Immature natural killer cell (primary cell): Measurements from ENCODE around the gene SYNDIG1. TPM values are rescaled to one million over a fixed set of nuclear protein-coding genes. Genes with fewer than 3 reads are reported as not detected.

Experiments used
- DNase-seq, 3 donors: peaks; one replicate each; pipeline ENCODE4 v3.0.0; 2022; ENCODE audit warnings: mixed read lengths in 1 of 3
- H3K27ac Mint-ChIP-seq, 6 donors: one replicate each; pipeline ENCODE4 v1.8.0; 2020; ENCODE audit warnings: mixed read lengths in 6 of 6, mild to moderate bottlenecking in 5 of 6, inconsistent platforms in 4 of 6, moderate library complexity in 3 of 6
- H3K27me3 Mint-ChIP-seq, 3 donors: one replicate each; pipeline ENCODE4 v1.8.0; 2020 to 2021; ENCODE audit warnings: low read depth in 3 of 3, mild to moderate bottlenecking in 3 of 3, mixed read lengths in 3 of 3, moderate library complexity in 3 of 3, inconsistent platforms in 1 of 3
- H3K36me3 Mint-ChIP-seq, 3 donors: one replicate each; pipeline ENCODE4 v1.8.0; 2020; ENCODE audit warnings: mixed read lengths in 3 of 3, inconsistent platforms in 2 of 3, mild to moderate bottlenecking in 2 of 3
- H3K4me1 Mint-ChIP-seq, 2 donors: one replicate each; pipeline ENCODE4 v1.8.0; 2020; ENCODE audit warnings: inconsistent platforms in 2 of 2, mild to moderate bottlenecking in 2 of 2, mixed read lengths in 2 of 2, moderate library complexity in 1 of 2
- H3K4me3 Mint-ChIP-seq, 5 donors: one replicate each; pipeline ENCODE4 v1.8.0; 2020; ENCODE audit warnings: mild to moderate bottlenecking in 5 of 5, mixed read lengths in 5 of 5, inconsistent platforms in 3 of 5, moderate library complexity in 3 of 5
- H3K9me3 Mint-ChIP-seq, 6 donors: one replicate each; pipeline ENCODE4 v1.8.0; 2020; ENCODE audit warnings: mild to moderate bottlenecking in 6 of 6, mixed read lengths in 6 of 6, inconsistent platforms in 4 of 6, moderate library complexity in 3 of 6
- polyA plus RNA-seq, 3 donors: library from polyadenylated mRNA; unstranded; fragments of 300-500 nt; fragmentation: Illumina TruSeq; gene quantifications; one replicate each; pipeline ENCODE4 v1.2.3, GENCODE V29; 2021

The SYNDIG1 gene
- polyA plus RNA-seq, 3 donors from 2014 or later = not detected

DNA sequence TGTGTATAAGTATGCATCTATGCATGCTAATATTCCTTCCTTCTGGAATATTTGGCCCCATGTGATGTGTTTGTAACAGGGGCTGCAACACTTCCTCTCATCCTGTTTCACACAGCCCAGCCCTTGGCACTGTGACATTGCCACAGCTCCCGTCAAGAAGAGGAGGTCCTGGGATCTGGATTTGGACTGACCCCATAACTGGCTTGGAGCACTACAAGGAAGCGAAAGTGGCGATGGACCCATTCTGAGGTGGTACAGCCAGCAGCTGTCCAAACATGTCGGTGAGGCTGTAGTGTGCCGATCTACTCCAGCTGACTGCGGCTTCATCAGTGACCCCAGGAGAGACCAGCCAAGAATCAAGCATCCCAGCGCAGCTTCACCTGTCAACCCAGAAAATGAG is 18.2 kb downstream of the SYNDIG1 start:
- H3K9me3 Mint-ChIP-seq = no peaks in the 10 kb centered on the region
- no peaks in the 10 kb centered on the region for H3K36me3 Mint-ChIP-seq
- H3K27ac Mint-ChIP-seq = no peak overlapping the region
- peaks cover 0 to 7% of the 10 kb centered on the region in 2 donors for H3K4me1 Mint-ChIP-seq
- H3K27me3 Mint-ChIP-seq = peaks cover 0 to 7% (median 3%) of the 10 kb centered on the region in 3 donors
- no peak for DNase-seq
- no peak overlapping the region for H3K4me3 Mint-ChIP-seq

DNA sequence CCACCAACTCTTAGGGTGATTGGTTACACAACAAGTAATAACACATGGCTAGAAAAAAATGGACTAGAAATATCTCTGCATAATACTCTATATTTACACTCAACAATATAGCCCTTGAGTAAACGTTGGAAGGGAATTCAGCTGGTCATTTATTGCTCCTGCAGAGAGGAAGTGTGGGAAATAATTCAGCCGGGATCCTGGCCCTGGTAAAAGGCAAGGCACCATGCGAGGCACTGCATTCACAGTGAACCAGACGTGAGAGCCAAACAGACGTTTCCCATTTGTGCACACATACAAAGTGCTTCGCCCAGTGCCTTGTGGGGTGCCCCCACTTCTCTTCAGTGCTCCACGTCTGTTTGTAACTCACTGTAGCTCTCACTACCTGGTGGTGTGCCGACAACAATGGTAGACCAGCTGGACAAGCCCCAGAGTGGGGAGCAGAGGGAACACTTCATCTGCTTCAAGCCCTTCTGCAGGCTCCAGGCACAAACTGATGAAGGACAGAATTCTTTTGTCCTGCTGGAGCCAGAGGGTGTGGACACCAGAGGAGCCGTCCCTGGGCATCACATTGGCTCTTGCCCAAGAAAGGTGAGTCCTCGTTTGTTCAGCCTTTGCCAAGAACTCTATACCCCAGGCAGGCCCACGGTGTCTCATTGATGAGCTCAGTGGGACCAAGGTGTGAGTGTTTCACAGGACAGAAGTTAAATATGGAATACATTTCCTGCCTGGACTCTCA is 18.8 kb downstream of the SYNDIG1 start:
- Mint-ChIP-seq H3K9me3 (no peaks in the 10 kb centered on the region), H3K4me3 (no peak overlapping the region), H3K27me3 (peaks cover 0 to 7% (median 3%) of the 10 kb centered on the region in 3 donors), H3K4me1 (peaks cover 0 to 7% of the 10 kb centered on the region in 2 donors), H3K36me3 (no peaks in the 10 kb centered on the region), H3K27ac (no peak overlapping the region)
- no peak for DNase-seq

DNA sequence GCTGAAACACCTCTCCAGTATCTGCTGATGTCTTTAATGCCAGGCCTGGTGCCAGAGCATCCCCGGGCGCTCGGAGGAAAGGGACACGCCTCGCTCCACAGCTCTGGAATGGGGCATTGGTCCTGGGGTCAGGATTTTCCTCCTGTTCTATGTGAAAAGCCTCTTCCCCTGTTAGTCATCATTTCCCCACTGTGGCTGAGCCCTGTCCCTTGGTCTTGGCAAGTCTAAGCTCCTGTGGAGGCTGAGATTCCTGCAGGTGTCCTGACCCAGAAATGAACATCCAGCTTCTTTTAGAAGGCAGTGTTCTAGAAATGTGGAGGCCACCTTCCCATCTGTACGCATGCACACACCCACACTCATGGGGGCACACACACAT is 19.4 kb downstream of the SYNDIG1 start:
- Mint-ChIP-seq H3K27ac (no peak overlapping the region), H3K9me3 (no peaks in the 10 kb centered on the region), H3K36me3 (no peaks in the 10 kb centered on the region), H3K27me3 (peaks cover 0 to 5% (median 2%) of the 10 kb centered on the region in 3 donors), H3K4me1 (peaks cover 0 to 7% of the 10 kb centered on the region in 2 donors), H3K4me3 (no peak overlapping the region)
- DNase-seq = no peak

DNA sequence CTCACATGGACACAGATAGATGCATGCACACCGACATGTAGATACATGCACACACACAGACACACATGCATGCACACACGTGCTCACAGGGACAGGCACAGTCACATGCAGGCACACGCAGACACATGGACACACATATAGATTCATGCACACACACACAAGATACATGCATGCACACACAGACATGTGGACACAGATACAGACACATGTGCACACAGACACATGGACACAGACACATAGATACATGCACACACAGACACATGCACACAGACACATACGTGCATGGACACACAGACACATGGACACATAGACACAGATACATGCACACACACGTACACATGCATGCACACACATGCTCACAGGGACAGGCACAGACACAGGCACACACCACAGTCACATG is 19.8 kb downstream of the SYNDIG1 start:
- no peak for DNase-seq
- Mint-ChIP-seq H3K27ac (no peak overlapping the region), H3K4me1 (peaks cover 0 to 7% of the 10 kb centered on the region in 2 donors), H3K9me3 (no peaks in the 10 kb centered on the region), H3K4me3 (no peak overlapping the region), H3K27me3 (peaks cover 0 to 3% (median 2%) of the 10 kb centered on the region in 3 donors), H3K36me3 (no peaks in the 10 kb centered on the region)

DNA sequence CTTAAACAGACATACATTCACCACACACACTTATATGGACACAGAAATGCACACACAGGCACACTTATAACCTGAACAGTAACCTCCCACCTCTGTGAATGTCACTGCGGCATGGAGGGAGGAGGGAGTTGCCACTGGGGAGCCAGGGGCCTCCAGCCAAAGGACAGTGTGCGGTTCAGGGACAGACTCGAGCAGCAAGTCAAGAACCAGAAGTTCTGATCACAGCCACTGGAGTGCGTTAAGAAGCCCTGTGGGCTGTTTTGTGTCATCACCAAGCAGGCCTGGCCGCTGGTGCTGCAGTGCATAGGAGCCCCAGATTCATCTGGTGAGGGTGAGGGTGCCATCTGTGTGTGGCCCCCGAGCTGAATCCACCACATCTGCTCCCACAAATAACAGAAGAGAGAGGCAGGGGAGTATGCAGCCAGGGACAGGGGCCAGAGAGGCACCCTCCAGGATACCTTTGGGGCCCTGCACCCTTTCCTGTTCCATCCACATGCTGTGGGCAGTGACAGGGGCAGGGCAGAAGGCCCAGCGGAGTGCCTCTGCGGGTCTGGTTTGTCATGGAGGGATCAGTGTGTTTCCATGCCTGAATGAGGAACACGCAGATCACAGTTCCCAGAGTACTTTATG is 20.3 kb downstream of the SYNDIG1 start:
- no peaks in the 10 kb centered on the region for H3K36me3 Mint-ChIP-seq
- no peak for DNase-seq
- no peak overlapping the region for H3K27ac Mint-ChIP-seq
- H3K9me3 Mint-ChIP-seq = no peaks in the 10 kb centered on the region
- H3K4me1 Mint-ChIP-seq = peaks cover 0 to 7% of the 10 kb centered on the region in 2 donors
- peaks cover 0 to 3% (median 2%) of the 10 kb centered on the region in 3 donors for H3K27me3 Mint-ChIP-seq
- no peak overlapping the region for H3K4me3 Mint-ChIP-seq

DNA sequence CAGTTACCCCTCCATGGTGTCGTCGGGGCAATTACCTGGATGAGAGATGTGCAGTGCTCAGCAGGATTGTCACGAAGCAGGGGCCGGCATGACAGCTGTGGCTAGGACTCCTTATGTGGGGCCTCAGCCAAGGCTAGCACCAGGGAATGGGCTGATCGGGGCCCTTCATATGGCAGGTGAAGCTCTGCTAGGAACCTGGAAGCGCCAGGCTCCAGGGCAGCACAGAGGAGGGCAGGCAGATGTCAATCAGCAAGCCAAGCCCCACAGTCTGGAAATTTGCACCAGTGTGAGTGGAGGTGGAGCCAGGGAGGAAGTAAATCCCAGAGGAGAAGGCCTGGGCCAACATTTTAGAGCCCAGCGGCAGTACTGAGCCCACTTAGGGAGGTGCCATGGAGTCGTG is 21.2 kb downstream of the SYNDIG1 start:
- peaks cover 0 to 3% (median 2%) of the 10 kb centered on the region in 3 donors for H3K27me3 Mint-ChIP-seq
- H3K36me3 Mint-ChIP-seq = no peaks in the 10 kb centered on the region
- DNase-seq = no peak
- peaks cover 0 to 7% of the 10 kb centered on the region in 2 donors for H3K4me1 Mint-ChIP-seq
- no peaks in the 10 kb centered on the region for H3K9me3 Mint-ChIP-seq
- no peak overlapping the region for H3K4me3 Mint-ChIP-seq
- H3K27ac Mint-ChIP-seq = no peak overlapping the region

DNA sequence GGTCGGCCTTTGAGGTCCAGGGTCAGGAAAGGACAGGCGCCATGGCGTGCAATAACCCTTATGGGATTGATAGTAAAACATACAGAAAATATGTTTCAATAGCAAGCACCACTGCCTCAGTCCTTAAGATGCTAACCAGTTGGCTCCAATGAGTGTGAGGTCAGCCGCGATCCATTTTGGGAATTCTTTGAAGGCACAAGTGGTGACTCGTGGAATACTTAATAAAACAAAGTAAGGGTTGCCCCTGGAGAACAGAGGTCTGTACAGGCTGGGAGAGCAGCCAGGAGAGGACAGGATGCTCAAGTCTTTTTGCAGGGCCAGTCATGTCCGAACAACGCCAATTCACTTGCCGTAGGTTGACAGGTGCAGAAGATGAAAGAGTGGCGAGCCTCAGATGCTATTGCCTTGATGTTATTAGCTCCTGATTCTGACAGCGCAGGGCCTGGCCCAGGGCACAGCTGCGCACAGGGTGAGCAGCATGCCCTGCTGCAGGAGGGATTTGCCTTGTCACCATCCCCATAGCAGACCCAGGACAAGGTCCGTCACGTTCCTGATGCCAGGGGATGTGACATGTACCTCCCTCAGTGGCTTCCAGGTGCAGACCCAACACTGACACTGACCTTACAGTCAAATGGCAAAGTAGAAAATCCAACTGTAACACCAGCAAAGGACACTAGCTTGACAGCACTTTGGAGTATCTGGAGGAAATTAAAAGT is 21.8 kb downstream of the SYNDIG1 start:
- Mint-ChIP-seq H3K4me1 (peaks cover 0 to under 1% of the 10 kb centered on the region in 2 donors), H3K4me3 (no peak overlapping the region), H3K9me3 (no peaks in the 10 kb centered on the region), H3K36me3 (no peaks in the 10 kb centered on the region), H3K27ac (no peak overlapping the region), H3K27me3 (peaks cover 0 to 3% (median 2%) of the 10 kb centered on the region in 3 donors)
- no peak for DNase-seq

DNA sequence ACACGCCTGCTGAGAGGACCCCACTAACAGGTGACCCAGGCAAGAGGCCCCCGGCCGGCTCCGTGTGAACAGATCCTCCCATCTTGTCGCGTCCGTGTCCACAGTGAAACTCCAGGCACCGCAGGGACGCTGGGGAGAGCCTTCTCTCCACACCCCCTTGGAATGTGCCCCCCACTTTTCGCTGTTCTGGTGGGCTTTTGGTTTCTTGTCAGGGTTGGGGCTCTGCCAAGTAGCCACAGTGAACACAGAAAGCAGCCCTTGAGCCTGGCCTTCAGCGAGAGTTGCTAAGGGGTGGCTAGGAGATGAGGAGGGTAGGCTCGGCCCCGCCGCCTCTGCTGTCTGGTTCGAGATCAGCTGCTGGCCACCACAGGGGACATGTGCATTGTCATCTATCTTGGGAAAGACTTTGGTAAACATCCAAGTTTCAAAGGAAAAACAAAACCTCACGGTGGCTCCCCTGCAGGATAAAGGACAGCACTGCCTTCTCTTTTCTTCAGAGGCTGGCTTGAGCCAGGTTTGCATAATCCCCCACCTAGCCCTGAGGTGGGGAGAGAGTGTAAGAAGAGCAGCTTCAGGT is 22.7 kb downstream of the SYNDIG1 start:
- DNase-seq = no peak
- no peak overlapping the region for H3K4me3 Mint-ChIP-seq
- H3K9me3 Mint-ChIP-seq = no peaks in the 10 kb centered on the region
- peaks cover 0 to 3% (median 2%) of the 10 kb centered on the region in 3 donors for H3K27me3 Mint-ChIP-seq
- H3K4me1 Mint-ChIP-seq = no peaks in the 10 kb centered on the region
- no peak overlapping the region for H3K27ac Mint-ChIP-seq
- no peaks in the 10 kb centered on the region for H3K36me3 Mint-ChIP-seq

DNA sequence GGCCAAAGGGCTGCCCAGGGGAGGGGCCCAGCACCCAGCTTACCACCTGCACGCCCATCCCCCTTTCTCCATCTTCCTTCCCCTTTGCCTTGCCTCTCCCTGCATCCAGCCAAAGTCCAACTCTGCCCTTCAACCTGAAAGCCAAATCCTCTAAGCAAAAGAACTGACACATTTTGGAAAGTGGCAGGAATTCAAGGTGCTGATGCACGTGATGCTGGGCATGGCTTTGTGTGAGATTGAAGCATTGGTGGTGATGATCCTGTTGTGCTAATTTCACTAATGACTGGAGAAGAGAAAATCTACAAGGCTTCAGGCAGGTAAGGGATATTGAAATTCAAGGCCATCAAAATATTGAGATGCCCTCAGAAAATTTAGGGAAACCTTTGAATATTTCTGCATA is 23.3 kb downstream of the SYNDIG1 start:
- Mint-ChIP-seq H3K27me3 (peaks cover 0 to 2% (median 2%) of the 10 kb centered on the region in 3 donors), H3K27ac (no peak overlapping the region), H3K9me3 (no peaks in the 10 kb centered on the region), H3K4me3 (no peak overlapping the region), H3K4me1 (no peaks in the 10 kb centered on the region), H3K36me3 (no peaks in the 10 kb centered on the region)
- DNase-seq = no peak

DNA sequence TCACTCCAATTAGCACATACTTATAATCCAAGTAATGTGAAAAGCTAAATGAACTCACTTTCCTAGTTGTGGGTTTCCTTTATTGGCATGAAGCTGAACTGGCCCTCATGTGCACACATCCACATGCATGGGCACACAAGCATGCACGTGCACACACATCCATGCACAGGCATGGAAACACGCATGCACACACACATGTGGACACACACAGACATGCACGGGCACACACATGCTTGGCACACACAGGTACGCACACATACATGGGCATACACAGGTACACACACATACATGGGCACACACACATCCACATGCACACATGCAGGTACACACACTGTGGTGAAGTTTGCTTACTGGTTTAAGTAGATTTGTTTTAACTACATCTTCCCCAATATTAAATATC is 23.8 kb downstream of the SYNDIG1 start:
- Mint-ChIP-seq H3K9me3 (no peaks in the 10 kb centered on the region), H3K27me3 (peaks cover 0 to 2% (median 2%) of the 10 kb centered on the region in 3 donors), H3K27ac (no peak overlapping the region), H3K36me3 (no peaks in the 10 kb centered on the region), H3K4me3 (no peak overlapping the region), H3K4me1 (no peaks in the 10 kb centered on the region)
- no peak for DNase-seq

DNA sequence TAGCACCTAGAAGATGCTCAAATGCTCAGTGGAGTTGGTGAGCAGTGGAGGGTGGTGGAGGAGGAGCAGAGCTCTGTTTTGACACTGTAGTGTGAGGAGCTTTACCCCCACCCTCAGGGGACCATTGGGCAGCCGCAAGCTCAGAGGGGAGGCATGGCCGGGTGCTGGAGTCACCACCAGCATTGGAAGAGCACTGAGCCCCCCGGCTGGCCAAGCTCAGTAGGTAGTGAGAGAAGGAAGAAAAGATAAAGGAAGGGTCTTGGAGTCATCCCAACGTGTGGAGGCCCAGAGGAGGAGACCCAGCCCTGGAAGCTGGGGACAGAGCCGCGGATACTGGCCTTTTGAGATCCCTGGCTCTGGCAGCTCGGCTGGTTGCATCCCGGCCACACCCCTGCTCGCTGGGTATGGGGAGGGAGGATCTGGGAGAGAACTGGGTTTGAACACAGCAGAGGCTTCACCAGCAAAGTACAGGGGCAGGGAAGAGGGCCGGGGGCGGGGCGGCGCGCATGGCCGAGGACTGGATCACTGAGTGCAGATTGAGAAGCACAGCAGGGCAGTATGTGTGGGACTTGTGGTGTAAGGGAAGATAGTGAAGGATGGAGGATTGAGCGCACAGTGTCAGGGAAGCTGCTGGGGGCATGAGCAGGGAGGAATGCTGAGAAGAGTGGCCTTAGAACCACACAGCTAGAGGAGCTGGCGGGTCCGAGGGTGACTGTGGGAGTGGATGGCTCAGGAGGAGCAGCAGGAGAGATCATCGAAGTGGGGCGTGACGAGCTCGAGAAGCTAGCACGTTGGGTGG is 24.4 kb downstream of the SYNDIG1 start:
- Mint-ChIP-seq H3K4me1 (no peaks in the 10 kb centered on the region), H3K27me3 (peaks cover 0 to 2% (median 2%) of the 10 kb centered on the region in 3 donors), H3K36me3 (no peaks in the 10 kb centered on the region), H3K27ac (no peak overlapping the region), H3K4me3 (no peak overlapping the region), H3K9me3 (no peaks in the 10 kb centered on the region)
- no peak for DNase-seq

DNA sequence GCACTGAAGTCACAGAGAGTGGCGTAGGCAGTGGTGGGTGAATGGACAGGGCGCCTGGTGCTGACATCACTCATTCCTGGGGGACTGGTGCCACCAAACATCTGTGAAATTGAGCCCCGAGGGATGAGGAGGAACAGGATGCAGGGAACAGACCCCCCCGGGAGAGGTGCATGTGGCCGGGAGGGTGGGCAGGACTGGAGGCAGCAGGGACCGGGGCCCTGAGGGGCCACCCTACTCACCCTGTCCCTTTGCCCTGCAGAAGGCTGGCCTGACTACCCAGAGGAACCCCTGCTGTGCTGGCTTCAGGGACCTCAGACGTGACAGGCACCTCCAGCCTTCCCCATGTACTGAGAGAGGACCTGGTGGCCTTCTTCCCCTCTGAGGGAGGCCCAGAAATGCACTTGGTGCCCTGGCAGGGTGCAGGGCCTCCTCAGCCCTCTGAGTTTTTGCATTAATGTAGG is 25.1 kb downstream of the SYNDIG1 start:
- Mint-ChIP-seq H3K4me3 (no peak overlapping the region), H3K27ac (no peak overlapping the region), H3K4me1 (no peaks in the 10 kb centered on the region), H3K27me3 (peaks cover 0 to 6% (median 2%) of the 10 kb centered on the region in 3 donors), H3K36me3 (no peaks in the 10 kb centered on the region), H3K9me3 (no peaks in the 10 kb centered on the region)
- DNase-seq = no peak

DNA sequence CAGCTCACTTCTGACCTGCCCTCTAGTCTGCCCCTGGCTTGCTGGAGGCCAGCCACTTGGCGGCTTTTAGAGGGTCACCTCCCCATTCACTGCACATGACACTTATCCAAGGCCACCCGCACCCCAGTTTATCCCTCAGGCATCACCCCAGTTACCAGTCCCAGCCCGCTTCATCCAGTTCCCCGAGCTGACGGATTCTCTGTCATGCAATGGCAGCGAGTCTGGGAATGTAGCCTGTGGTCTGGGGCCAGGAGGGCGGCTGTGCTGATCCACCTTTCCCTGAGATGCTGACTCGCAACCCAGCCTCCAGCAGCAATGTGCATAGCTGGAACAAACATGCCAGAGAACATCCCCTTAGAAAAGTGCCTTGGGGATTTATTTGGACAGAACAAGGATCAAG is 25.8 kb downstream of the SYNDIG1 start:
- no peaks in the 10 kb centered on the region for H3K4me1 Mint-ChIP-seq
- no peak for DNase-seq
- no peaks in the 10 kb centered on the region for H3K9me3 Mint-ChIP-seq
- no peak overlapping the region for H3K4me3 Mint-ChIP-seq
- no peaks in the 10 kb centered on the region for H3K36me3 Mint-ChIP-seq
- peaks cover 0 to 6% (median 2%) of the 10 kb centered on the region in 3 donors for H3K27me3 Mint-ChIP-seq
- no peak overlapping the region for H3K27ac Mint-ChIP-seq
